ENCODE results near the gene NDUFV2. TPM values are rescaled to one million over a fixed set of nuclear protein-coding genes. Genes with fewer than 3 reads are reported as not detected.
"Not testable (repeated sequence)": the region's sequence is repeated elsewhere in the genome, so short reads cannot be mapped to it uniquely, and the experiment has no call there.

The NDUFV2 gene
- total RNA-seq, 2 experiments from 2014 or later: 342 to 361 TPM

DNA sequence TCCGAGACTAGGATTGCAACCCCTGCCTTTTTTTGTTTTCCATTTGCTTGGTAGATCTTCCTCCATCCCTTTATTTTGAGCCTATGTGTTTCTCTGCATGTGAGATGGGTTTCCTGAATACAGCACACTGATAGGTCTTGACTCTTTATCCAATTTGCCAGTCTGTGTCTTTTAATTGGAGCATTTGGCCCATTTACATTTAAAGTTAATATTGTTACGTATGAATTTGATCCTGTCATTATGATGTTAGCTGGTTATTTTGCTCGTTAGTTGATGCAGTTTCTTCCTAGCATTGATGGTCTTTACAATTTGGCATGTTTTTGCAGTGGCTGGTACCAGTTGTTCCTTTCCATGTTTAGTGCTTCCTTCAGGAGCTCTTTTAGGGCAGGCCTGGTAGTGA lies 67.0 kb downstream of the NDUFV2 start:
- CTCF ChIA-PET: interaction anchor here (1.1 kb wide), 1 partner anchor 16 kb away, joined by 3 read pairs; no protein-coding TSS in a partner anchor
- POLR2A ChIA-PET: not testable (repeated sequence)

DNA sequence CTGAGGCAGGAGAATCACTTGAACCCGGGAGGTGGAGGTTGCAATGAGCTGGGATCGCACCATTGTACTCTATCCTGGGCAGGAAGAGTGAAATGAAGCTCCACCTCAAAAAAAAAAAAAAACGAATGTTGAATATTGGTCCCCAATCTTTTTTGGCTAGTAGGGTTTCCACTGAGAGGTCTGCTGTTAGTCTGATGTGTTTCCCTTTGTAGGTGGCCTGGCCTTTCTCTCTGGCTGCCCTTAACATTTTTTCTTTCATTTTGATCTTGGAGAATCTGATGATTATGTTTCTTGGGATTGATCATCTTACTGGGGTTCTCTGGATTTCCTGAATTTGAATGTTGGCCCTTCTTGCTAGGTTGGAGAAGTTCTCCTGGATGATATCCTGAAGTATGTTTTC lies 69.4 kb downstream of the NDUFV2 start:
- CTCF ChIA-PET, POLR2A ChIA-PET: not testable (repeated sequence)

DNA sequence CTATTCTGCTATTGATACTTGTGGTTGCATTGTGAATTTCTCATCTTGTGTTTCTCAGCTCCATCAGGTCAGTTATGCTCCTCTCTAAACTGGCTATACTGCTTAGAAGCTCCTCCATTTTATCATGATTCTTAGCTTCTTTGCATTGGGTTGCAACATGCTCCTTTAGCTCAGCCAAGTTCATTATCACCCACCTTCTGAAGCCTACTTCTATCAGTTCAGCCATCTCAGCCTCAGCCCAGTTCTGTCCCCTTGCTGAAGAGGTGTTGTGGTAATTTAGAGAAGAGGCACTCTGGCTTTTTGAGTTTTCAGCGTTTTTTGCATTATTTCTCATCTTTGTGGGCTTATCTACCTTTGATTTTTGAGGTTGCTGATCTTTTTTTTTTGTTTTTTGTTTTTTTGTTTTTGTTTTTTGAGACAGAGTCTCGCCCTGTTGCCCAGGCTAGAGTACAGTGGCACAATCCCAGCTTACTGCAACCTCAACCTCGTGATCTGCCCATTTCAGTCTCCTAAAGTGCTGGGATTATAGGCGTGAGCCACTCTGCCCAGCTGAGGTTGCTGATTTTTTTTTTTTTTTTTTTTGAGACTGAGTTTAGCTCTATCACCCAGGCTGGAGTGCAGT lies 70.1 kb downstream of the NDUFV2 start:
- ChIA-PET POLR2A (no interaction called here), CTCF (interaction anchor here (0.7 to 1.1 kb wide), 3 partner anchors 36 to 91 kb away, joined by 3 to 4 read pairs (median 4); no protein-coding TSS in a partner anchor)

DNA sequence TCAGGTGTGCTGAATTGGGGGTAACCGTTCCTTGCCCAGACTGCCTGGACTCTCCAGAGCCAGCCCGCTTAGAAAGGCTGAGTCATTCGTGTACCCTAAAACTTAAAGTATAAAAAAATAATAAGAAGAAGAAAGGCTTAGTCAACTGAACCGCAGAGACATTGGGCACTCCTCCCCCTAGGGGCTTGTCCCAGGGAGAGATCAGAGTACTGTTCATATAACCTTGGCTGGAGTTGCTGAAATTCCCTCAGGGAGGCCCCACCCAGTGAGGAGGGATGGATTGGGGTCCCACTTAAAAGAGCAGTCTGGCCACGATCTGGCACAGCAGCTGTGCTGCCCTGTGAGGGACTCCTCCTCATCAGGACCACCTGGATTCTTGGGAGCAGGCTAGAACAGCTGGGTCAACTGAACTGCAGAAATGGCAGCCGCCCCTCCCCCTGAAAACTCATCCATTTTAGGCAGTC lies 71.3 kb downstream of the NDUFV2 start:
- POLR2A ChIA-PET: no interaction called here
- CTCF ChIA-PET: no interaction called here

DNA sequence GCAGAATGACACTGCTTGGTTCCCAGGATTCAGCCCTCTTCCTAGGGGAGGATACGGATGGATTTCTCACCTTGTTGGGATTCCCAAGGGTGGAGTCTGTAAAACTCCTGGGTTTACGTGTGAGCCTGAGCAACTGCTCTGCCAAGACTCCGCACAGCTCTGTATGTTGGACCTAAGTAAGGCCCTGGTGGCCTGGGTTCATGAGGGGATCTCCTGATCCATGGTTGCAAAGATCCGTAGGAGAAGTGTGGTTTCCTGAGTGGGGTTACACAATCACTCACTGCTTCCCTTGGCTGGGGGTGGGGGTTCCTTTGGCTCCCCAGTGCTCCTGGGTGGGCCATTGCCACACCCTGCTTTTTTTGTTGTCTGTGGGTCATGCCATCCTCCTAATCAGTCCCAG lies 71.8 kb downstream of the NDUFV2 start:
- ChIA-PET POLR2A (no interaction called here), CTCF (no interaction called here)

DNA sequence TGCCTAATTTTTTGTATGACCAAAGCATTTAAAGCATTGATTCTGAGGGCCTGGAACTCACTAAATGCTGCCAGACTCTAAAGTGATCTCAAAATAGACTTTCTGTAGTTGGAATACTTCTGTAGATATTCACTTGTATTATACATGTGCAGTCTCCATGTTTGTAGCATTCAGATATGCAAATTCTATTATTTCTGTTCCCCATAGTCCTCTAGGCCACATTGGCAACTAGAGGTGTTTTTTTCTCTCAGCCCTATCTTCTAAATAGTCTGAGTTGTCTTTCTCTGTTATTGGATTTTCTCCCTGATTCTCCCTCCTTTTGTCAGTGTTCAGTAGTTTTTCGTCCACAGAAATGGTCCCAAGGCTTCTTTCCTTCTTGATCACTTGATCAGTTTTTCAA lies 72.6 kb downstream of the NDUFV2 start:
- POLR2A ChIA-PET: no interaction called here
- CTCF ChIA-PET: no interaction called here

DNA sequence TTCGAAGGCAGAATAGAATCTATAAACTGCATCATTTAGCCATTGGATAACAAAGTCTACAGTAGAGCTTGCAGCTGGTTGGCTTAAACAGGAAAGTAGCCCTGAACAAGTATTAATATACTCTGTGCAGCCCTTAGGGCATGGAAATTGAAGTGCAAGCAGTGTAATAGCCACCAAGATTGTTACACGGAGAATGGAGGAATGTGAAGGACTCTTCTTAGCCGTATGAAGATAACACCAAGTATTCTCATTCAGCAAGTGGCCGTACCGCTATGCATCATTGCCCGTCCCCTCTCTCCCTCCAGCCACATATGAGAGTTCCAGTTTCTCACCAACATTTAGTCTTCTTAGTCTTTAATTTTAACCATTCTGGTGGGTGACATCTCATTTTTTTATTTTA lies 74.5 kb downstream of the NDUFV2 start:
- ChIA-PET CTCF (interaction anchor here (1.4 kb wide), 1 partner anchor 17 kb away, joined by 3 read pairs; no protein-coding TSS in a partner anchor), POLR2A (no interaction called here)

DNA sequence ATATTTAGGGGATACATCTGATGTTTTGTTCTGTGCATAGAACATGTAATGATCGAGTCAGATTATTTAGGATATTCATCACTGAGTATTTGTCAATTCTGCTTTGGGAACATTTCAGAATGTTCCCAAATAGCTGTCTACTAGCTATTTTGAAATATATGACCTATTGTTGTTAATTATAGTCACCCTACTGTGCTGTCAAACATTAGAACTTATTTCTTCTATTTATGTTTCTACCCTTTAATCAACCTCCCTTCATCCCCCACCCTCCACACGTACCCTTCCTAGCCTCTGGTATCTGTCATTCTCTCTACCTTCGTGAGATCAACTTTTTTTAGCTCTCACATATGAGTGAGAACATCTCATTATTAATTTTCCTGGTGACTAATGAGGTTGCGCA lies 75.0 kb downstream of the NDUFV2 start:
- POLR2A ChIA-PET: no interaction called here
- CTCF ChIA-PET: interaction anchor here (1.4 kb wide), 1 partner anchor 18 kb away, joined by 3 read pairs; no protein-coding TSS in a partner anchor

DNA sequence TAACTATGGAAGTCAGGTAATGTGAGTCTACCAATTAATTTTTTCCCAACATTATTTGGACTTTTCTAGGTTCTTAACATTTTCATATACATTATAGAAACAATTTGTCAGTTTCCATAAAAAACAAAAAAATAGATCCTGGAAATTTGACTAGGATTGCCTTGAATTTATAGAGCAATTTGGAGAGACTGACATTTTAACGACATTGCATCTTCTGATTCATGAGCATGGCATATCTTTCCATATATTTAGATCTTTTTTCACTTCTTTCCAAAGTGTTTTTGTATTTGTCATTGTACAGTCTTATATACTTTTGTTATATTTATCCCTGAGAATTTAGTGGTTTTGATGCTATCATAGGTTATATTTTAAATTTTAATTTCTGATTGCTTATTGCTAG lies 76.1 kb downstream of the NDUFV2 start:
- ChIA-PET CTCF (no interaction called here), POLR2A (no interaction called here)

DNA sequence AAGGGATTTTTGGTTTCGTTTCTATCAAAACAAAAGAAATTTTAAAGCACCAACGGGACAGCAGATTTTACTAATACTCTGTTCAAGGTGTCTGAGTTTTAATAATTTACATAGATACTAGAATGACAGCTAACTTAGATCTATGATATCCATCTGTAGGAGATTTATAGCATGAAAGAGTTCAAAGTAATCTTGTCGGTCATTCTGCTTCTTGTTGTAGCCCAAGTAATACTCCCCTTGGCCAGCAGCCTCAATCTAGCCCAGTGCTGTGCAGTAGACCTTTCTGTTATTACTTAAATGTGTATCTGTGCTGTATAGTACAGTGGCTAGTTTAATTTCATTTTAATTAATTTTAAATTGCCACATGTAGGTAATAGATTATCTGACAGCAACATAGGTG lies 78.8 kb downstream of the NDUFV2 start:
- ChIA-PET CTCF (interaction anchor here (0.8 kb wide), 1 partner anchor 72 kb away, joined by 3 read pairs; no protein-coding TSS in a partner anchor), POLR2A (interaction anchor here (0.9 kb wide), 1 partner anchor 44 kb away, joined by 3 read pairs; no protein-coding TSS in a partner anchor)

DNA sequence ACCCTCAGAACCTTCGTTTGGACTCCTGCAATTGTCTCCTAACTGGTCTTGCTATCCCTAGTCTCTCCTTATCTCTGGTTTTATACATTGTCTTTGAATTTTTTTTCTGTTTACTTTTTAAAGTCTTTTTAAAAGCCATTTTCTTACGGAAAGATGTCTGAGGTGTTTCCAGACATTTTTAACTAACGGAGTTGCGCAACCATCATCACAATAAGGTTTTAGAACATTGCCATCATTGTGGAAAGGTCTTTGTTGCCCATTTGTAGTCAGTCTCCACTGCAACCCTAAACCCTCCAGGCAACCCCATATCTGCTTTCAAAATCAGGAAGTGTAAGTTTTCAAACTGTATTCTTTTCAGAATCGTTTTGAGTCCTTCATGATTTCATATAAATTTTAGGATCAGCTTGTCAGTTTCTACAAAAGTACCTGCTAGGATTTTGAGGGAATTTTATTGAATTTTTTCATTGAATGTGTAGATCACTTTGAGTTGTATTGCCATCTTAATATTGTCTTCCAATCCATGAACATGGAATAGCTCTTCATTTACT lies 80.4 kb downstream of the NDUFV2 start:
- POLR2A ChIA-PET: interaction anchor here (1.0 kb wide), 1 partner anchor 10 kb away, joined by 4 read pairs; no protein-coding TSS in a partner anchor
- CTCF ChIA-PET: no interaction called here

Other genes with a start within 250 kb of the NDUFV2 start
- 10 to 100 TPM; 54.2 to 57.2 TPM for gene ANKRD12, start 34.1 kb downstream of the NDUFV2 start, total RNA-seq
- 10 to 100 TPM; 13.1 to 16.2 TPM for gene TWSG1, start 232.1 kb downstream of the NDUFV2 start, total RNA-seq